Right lobe of liver (tissue), 4 donors: ENCODE measurements around the gene CD274.
"Not testable (repeated sequence)": the region's sequence is repeated elsewhere in the genome, so short reads cannot be mapped to it uniquely, and the experiment has no call there.

ENCODE experiments used
- POLR2A ChIP-seq: fragments of 450-650 bp; IDR thresholded peaks from one replicate; pipeline ENCODE4 v1.6.1; 2017; ENCODE audit warnings: antibody characterized with exemption, mild to moderate bottlenecking
- TF ChIP-seq, protein P1 (sequence below), 4 donors: fragments of 200-600 bp in 3 of 4; fragments of 450-650 bp in 1 of 4; IDR thresholded peaks; one replicate each; pipeline versions ENCODE4 v1.5.1 to v1.8.0; 2016 to 2022; ENCODE audit warnings: antibody characterized with exemption in 4 of 4, mild to moderate bottlenecking in 2 of 4
- donor health status: DM: no; HTN: no; CAD: no.
- donor health status: DM: no; HTN: no; CAD: no.
- donor health status: DM: no; HTN: yes; CAD: no.

DNA sequence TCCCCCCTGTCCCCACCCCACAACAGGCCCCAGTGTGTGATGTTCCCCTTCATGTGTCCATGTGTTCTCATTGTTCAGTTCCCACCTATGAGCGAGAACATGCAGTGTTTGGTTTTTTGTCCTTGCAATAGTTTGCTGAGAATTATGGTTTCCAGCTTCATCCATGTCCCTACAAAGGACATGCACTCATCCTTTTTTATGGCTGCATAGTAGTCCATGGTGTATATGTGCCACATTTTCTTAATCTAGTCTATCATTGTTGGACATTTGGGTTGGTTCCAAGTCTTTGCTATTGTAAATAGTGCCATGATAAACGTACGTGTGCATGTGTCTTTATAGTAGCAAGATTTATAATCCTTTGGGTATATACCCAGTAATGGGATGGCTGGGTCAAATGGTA lies 44.4 kb downstream of the CD274 start:
- TF ChIP-seq, protein P1, sequence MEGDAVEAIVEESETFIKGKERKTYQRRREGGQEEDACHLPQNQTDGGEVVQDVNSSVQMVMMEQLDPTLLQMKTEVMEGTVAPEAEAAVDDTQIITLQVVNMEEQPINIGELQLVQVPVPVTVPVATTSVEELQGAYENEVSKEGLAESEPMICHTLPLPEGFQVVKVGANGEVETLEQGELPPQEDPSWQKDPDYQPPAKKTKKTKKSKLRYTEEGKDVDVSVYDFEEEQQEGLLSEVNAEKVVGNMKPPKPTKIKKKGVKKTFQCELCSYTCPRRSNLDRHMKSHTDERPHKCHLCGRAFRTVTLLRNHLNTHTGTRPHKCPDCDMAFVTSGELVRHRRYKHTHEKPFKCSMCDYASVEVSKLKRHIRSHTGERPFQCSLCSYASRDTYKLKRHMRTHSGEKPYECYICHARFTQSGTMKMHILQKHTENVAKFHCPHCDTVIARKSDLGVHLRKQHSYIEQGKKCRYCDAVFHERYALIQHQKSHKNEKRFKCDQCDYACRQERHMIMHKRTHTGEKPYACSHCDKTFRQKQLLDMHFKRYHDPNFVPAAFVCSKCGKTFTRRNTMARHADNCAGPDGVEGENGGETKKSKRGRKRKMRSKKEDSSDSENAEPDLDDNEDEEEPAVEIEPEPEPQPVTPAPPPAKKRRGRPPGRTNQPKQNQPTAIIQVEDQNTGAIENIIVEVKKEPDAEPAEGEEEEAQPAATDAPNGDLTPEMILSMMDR (IDR thresholded peaks at IDR 0.05) = not testable (repeated sequence)
- not testable (repeated sequence) for TF ChIP-seq POLR2A
